Left renal cortex interstitium (tissue), 4 donors: ENCODE measurements around the gene ADAM20. TPM values are rescaled to one million over a fixed set of nuclear protein-coding genes. Genes with fewer than 3 reads are reported as not detected.

Experiments used
- polyA plus RNA-seq, 4 donors: library from polyadenylated mRNA; unstranded; fragments of 120-200 nt; gene quantifications; one replicate each; pipeline ENCODE4 v1.2.1, GENCODE V29; 2013; ENCODE audit not compliant: insufficient read length in 4 of 4

The ADAM20 gene
- polyA plus RNA-seq, 4 donors: 0.06 to 0.25 (median 0.15) TPM

Other genes starting within 250 kb of the ADAM20 start
- gene COX16, start 175.3 kb downstream of the ADAM20 start, polyA plus RNA-seq: 100 to 1,000 TPM in 1 of 4 donors, 10 to 100 TPM in 3; 65.9 to 103 (median 77.6) TPM
- 10 to 100 TPM; 38.1 to 43.6 (median 41.3) TPM for gene SYNJ2BP, start 117.9 kb downstream of the ADAM20 start, polyA plus RNA-seq
- under 1 TPM; 0.33 to 0.85 (median 0.43) TPM for gene ADAM21, start 82.8 kb downstream of the ADAM20 start, polyA plus RNA-seq
- 10 to 100 TPM; 34.2 to 43.2 (median 36.8) TPM for gene MED6, start 65.7 kb upstream of the ADAM20 start, polyA plus RNA-seq
- gene TTC9, start 106.9 kb upstream of the ADAM20 start, polyA plus RNA-seq: 1 to 10 TPM; 3.0 to 3.8 (median 3.4) TPM